ENCODE data around the gene PHLDA2.

Gene PHLDA2

DNA sequence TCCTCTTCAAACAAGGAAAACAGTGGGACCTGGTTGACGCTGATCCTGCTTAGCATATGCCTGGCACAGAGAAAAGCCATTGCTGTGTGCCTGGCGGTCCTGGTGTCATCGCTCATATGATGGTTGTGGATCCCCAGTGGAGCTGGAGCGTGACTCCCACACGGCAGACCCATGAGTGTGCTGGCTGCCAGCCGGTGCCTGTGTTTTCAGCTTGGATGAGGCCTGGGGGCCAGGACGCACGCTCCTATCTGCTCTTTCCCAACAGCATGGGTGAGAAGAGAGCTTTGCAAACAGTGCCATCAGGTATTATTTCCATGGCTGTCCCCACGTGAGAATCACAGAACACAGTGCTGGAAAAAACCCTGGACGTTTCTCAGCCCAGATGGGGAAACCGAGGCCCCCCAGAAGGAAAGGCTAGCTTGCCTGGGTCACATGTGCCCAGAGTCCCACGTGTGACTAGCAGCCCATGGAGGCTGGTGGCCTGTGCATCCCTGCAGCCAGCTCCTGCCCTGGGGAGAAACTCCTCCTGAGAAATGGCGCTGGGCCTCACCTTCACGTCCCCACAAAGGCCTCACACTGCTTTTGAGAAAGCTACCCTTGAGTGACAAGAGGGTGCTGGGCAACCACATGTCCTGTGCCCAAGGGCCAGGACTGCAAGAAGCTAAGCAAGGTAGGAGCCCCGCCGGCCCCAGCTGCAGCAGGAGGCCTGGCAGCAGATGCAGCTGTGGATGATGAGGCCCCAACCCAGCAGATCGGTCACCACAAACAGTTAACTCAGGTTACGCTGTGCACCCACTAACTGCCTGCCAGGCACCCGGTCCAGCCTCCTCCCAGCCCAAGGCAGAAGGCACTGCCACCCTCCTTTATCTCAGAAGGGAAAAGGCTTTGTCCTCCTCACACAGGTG is 47.9 kb downstream of the PHLDA2 start:
- no peak for FAIRE-seq

DNA sequence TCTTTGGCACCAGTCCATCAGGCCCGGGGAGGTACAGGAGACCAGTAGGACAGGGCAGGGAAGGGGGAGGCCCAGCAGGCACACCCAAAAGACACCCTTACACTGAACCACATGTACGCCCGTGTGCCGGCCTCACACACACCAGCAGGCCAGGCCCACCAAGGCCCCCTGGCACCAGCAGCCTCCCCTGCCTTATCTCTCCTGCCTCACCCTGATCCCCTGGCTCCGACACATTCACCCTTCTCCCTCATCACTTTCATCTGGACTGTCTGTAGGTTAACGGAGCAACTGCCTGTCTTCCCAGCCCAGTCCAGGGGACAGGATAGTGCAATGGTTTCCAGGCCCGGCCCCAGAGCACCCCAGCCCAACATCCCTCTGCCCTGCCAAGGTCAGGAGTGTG is 48.6 kb downstream of the PHLDA2 start:
- FAIRE-seq, result no peak

DNA sequence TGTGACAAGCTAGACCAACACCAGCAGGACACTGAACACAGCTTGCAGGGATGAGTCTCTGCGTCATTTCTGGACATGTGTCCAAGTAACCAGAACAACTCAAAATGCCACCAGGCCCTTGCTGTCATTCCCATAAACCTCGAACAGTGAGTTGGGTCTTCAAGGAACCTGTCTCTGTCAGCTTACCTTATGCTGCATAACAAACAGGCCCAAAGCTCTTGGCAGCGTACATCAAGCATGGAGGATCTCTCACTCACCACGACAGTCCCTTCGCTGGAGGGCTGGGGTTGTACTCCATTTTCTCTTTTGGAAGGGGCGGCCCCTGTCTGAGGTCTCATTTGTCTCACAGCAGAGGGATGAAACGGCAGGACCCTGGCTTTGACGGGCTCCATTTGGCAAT is 50.4 kb downstream of the PHLDA2 start:
- no peak for FAIRE-seq
